ENCODE data around the gene MT2A. TPM values are rescaled to one million over a fixed set of nuclear protein-coding genes. Genes with fewer than 3 reads are reported as not detected.

Gene MT2A
- total RNA-seq, 1 donor from 2014 or later = 112 TPM

- H3K27me3 Mint-ChIP-seq (ENCODE audit: low read depth, unreplicated experiment) = peaks cover 2% of the 10 kb centered on the region
- Histone ChIP-seq H3K9ac (ENCODE audit: low read length) (peak overlapping the region; percentile 92), H3K4me1 (ENCODE audit: insufficient read depth, low read length) (peaks cover 68% of the 10 kb centered on the region), H3K36me3 (ENCODE audit: insufficient read depth, low read length) (no peaks in the 10 kb centered on the region), H3K27me3 (ENCODE audit: insufficient read depth, low read length) (no peaks in the 10 kb centered on the region), H3K27ac (ENCODE audit: low read depth, low read length) (peak overlapping the region; percentile 98), H4K20me1 (ENCODE audit: insufficient read depth, low read length) (peaks cover 5% of the 10 kb centered on the region), H3K4me2 (ENCODE audit: low read length) (peak overlapping the region; percentile 88), H3K9me3 (ENCODE audit: insufficient read depth, low read depth, low read length) (no peaks in the 10 kb centered on the region), H2AFZ (ENCODE audit: low read depth, low read length) (no peak overlapping the region), H3K4me3 (ENCODE audit: insufficient read depth, low read depth, low read length) (no peak overlapping the region), H3K79me2 (ENCODE audit: insufficient read depth, low read length) (peaks cover 20% of the 10 kb centered on the region)
- peak overlapping the region; percentile 69 for H3K27ac Mint-ChIP-seq (ENCODE audit: unreplicated experiment)
- DNase-seq (ENCODE audit: low read depth) (peak; percentile 48), FAIRE-seq (no peak)
- peaks cover 34% of the 10 kb centered on the region for H3K4me1 Mint-ChIP-seq (ENCODE audit: low read depth, unreplicated experiment)
- TF ChIP-seq, protein P1, sequence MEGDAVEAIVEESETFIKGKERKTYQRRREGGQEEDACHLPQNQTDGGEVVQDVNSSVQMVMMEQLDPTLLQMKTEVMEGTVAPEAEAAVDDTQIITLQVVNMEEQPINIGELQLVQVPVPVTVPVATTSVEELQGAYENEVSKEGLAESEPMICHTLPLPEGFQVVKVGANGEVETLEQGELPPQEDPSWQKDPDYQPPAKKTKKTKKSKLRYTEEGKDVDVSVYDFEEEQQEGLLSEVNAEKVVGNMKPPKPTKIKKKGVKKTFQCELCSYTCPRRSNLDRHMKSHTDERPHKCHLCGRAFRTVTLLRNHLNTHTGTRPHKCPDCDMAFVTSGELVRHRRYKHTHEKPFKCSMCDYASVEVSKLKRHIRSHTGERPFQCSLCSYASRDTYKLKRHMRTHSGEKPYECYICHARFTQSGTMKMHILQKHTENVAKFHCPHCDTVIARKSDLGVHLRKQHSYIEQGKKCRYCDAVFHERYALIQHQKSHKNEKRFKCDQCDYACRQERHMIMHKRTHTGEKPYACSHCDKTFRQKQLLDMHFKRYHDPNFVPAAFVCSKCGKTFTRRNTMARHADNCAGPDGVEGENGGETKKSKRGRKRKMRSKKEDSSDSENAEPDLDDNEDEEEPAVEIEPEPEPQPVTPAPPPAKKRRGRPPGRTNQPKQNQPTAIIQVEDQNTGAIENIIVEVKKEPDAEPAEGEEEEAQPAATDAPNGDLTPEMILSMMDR (IDR thresholded peaks at IDR 0.05; ENCODE audit: insufficient read depth, low read depth, low read length) = no peak
- TF ChIP-seq EZH2 (IDR thresholded peaks at IDR 0.05; ENCODE audit: insufficient read depth, low read length) = no peak
- no peaks in the 10 kb centered on the region for H3K36me3 Mint-ChIP-seq (ENCODE audit: low read depth, unreplicated experiment)
- no peak overlapping the region for H3K4me3 Mint-ChIP-seq (ENCODE audit: unreplicated experiment)
- no peaks in the 10 kb centered on the region for H3K9me3 Mint-ChIP-seq (ENCODE audit: unreplicated experiment)
Observed at GRCh38 chr16:56611281-56611833, 3.0 kb downstream of the MT2A start.

DNA sequence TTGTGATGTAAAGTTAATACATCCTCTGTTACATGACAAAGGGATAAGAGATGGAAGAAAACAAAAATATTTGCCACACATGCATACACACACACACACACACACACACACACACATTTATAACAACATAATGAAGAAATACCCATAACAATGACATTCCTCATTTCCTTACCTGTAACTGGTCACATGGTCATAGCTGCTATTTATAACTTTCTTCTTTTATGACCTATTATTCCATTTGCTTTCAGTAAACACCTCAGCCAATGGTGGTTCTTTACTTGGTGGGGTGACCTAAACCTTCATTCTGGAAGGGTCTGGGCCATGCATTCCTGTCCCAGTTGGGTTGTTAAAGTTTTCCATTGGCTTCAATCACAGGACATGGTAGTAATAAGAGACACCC is 5.3 kb downstream of the MT2A start:
- Mint-ChIP-seq H3K27ac (ENCODE audit: unreplicated experiment) (no peak overlapping the region), H3K4me1 (ENCODE audit: low read depth, unreplicated experiment) (peaks cover 18% of the 10 kb centered on the region), H3K36me3 (ENCODE audit: low read depth, unreplicated experiment) (no peaks in the 10 kb centered on the region), H3K27me3 (ENCODE audit: low read depth, unreplicated experiment) (peaks cover 23% of the 10 kb centered on the region), H3K9me3 (ENCODE audit: unreplicated experiment) (no peaks in the 10 kb centered on the region), H3K4me3 (ENCODE audit: unreplicated experiment) (no peak overlapping the region)
- TF ChIP-seq, protein P1 (IDR thresholded peaks at IDR 0.05; ENCODE audit: insufficient read depth, low read depth, low read length) = no peak
- no peak for TF ChIP-seq EZH2 (IDR thresholded peaks at IDR 0.05; ENCODE audit: insufficient read depth, low read length)
- Histone ChIP-seq H3K79me2 (ENCODE audit: insufficient read depth, low read length) (peaks cover 17% of the 10 kb centered on the region), H3K4me1 (ENCODE audit: insufficient read depth, low read length) (peaks cover 65% of the 10 kb centered on the region), H3K4me3 (ENCODE audit: insufficient read depth, low read depth, low read length) (no peak overlapping the region), H3K9me3 (ENCODE audit: insufficient read depth, low read depth, low read length) (no peaks in the 10 kb centered on the region), H3K4me2 (ENCODE audit: low read length) (peak overlapping the region; percentile 63), H4K20me1 (ENCODE audit: insufficient read depth, low read length) (peaks cover 2% of the 10 kb centered on the region), H2AFZ (ENCODE audit: low read depth, low read length) (no peak overlapping the region), H3K27ac (ENCODE audit: low read depth, low read length) (peak overlapping the region; percentile 63), H3K27me3 (ENCODE audit: insufficient read depth, low read length) (no peaks in the 10 kb centered on the region), H3K36me3 (ENCODE audit: insufficient read depth, low read length) (no peaks in the 10 kb centered on the region), H3K9ac (ENCODE audit: low read length) (peak overlapping the region; percentile 12)
- no peak for DNase-seq (ENCODE audit: low read depth)
- no peak for FAIRE-seq

DNA sequence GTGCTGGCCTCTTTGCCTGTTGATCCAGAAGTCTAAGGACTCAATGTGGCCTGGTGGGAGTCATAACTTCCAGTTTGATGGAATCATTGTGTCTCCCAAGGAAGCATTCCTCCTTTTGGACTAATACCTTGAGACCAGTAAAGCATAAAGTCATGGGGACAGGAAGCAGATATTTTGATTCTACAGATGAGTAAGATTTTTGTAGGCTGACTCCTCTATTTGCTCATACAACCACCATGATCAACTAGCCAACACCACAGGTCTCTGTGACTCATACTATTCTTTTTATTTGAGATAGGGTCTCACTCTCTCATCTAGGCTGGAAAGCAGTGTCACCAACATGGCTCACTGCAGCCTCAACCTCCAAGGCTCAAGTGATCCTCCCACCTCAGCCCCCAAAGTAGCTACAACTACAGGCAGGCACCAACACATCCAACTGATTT is 6.2 kb downstream of the MT2A start:
- peak; percentile 68 for FAIRE-seq

More for the DNA sequence above, 6.2 kb downstream of the MT2A start:
- H4K20me1 ChIP-seq (ENCODE audit: insufficient read depth, low read length) = no peaks in the 10 kb centered on the region
- H3K9ac ChIP-seq (ENCODE audit: low read length) = peak overlapping the region; percentile 17
- H3K36me3 ChIP-seq (ENCODE audit: insufficient read depth, low read length) = no peaks in the 10 kb centered on the region
- Mint-ChIP-seq H3K27me3 (ENCODE audit: low read depth, unreplicated experiment) (peaks cover 31% of the 10 kb centered on the region), H3K4me1 (ENCODE audit: low read depth, unreplicated experiment) (peaks cover 16% of the 10 kb centered on the region), H3K27ac (ENCODE audit: unreplicated experiment) (no peak overlapping the region), H3K36me3 (ENCODE audit: low read depth, unreplicated experiment) (no peaks in the 10 kb centered on the region), H3K4me3 (ENCODE audit: unreplicated experiment) (no peak overlapping the region), H3K9me3 (ENCODE audit: unreplicated experiment) (no peaks in the 10 kb centered on the region)
- H3K79me2 ChIP-seq (ENCODE audit: insufficient read depth, low read length) = peaks cover 8% of the 10 kb centered on the region
- TF ChIP-seq, protein P1 (IDR thresholded peaks at IDR 0.05; ENCODE audit: insufficient read depth, low read depth, low read length) = no peak
- TF ChIP-seq EZH2 (IDR thresholded peaks at IDR 0.05; ENCODE audit: insufficient read depth, low read length) = no peak
- no peak overlapping the region for H3K4me3 ChIP-seq (ENCODE audit: insufficient read depth, low read depth, low read length)
- H3K9me3 ChIP-seq (ENCODE audit: insufficient read depth, low read depth, low read length) = no peaks in the 10 kb centered on the region
- peak overlapping the region; percentile 63 for H3K4me2 ChIP-seq (ENCODE audit: low read length)
- peak overlapping the region; percentile 66 for H3K27ac ChIP-seq (ENCODE audit: low read depth, low read length)
- H3K4me1 ChIP-seq (ENCODE audit: insufficient read depth, low read length) = peaks cover 65% of the 10 kb centered on the region
- DNase-seq (ENCODE audit: low read depth) = peak; percentile 94
- H3K27me3 ChIP-seq (ENCODE audit: insufficient read depth, low read length) = no peaks in the 10 kb centered on the region
- H2AFZ ChIP-seq (ENCODE audit: low read depth, low read length) = no peak overlapping the region

Measured in astrocyte (in vitro differentiated cells and primary cell).